H1 (cell line): ENCODE measurements around the gene HOXB13.

ENCODE experiments used
- CREB1 ChIP-seq: IDR thresholded peaks from 2 replicates; pipeline ENCODE4 v1.6.1; 2012; ENCODE audit warnings: inconsistent platforms
- CTCF ChIP-seq, 3 experiments: IDR thresholded peaks; 1 replicate in 2 of 3; 2 replicates in 1 of 3; pipeline versions ENCODE4 v1.5.1 to v1.6.1; 2011; ENCODE audit warnings: low read length in 3 of 3, mild to moderate bottlenecking in 3 of 3, inconsistent platforms in 2 of 3, low read depth in 1 of 3, moderate library complexity in 1 of 3; ENCODE audit not compliant: insufficient read depth in 1 of 3; ENCODE audit errors: control extremely low read depth in 1 of 3
- EP300 ChIP-seq, 2 experiments: IDR thresholded peaks; 1 replicate in 1 of 2; 2 replicates in 1 of 2; pipeline ENCODE4 v1.6.1; 2011 to 2012; ENCODE audit warnings: low read depth in 2 of 2, low read length in 2 of 2, mild to moderate bottlenecking in 2 of 2, borderline replicate concordance in 1 of 2, inconsistent platforms in 1 of 2, moderate library complexity in 1 of 2
- EZH2 ChIP-seq: fragments of 200-600 bp; sonication (generic); IDR thresholded peaks from 2 replicates; pipeline ENCODE4 v1.7.1; 2012; ENCODE audit warnings: low read depth, mild to moderate bottlenecking, moderate library complexity, low read length, inconsistent platforms; ENCODE audit not compliant: severe bottlenecking
- GABPA ChIP-seq: IDR thresholded peaks from 2 replicates; pipeline ENCODE4 v1.6.1; 2011; ENCODE audit warnings: mild to moderate bottlenecking, low read length, moderate library complexity, borderline replicate concordance; ENCODE audit not compliant: insufficient read depth
- KDM1A ChIP-seq: fragments of 200-600, 300-600 bp; sonication (generic); IDR thresholded peaks from 2 replicates; pipeline ENCODE4 v1.7.1; 2016; ENCODE audit warnings: mild to moderate bottlenecking, low read length, borderline replicate concordance
- POLR2AphosphoS5 ChIP-seq: IDR thresholded peaks from 2 replicates; pipeline ENCODE4 v1.6.1; 2011; ENCODE audit warnings: low read depth, low read length
- RFX5 ChIP-seq: IDR thresholded peaks from 2 replicates; pipeline ENCODE4 v1.6.1; 2011; ENCODE audit warnings: low read depth, low read length, improper control_type of control experiment, borderline replicate concordance
- SIRT6 ChIP-seq: IDR thresholded peaks from one replicate; pipeline ENCODE4 v1.7.1; 2012; ENCODE audit warnings: low read length, inconsistent platforms
- TCF12 ChIP-seq: IDR thresholded peaks from 2 replicates; pipeline ENCODE4 v1.6.1; 2011; ENCODE audit warnings: low read depth, mild to moderate bottlenecking, low read length
- TF ChIP-seq, protein P1 (sequence below): IDR thresholded peaks from 2 replicates; pipeline ENCODE4 v1.6.1; 2011; ENCODE audit warnings: low read depth, mild to moderate bottlenecking, low read length; ENCODE audit not compliant: insufficient read depth

- TF ChIP-seq SIRT6, result no peak
- TF ChIP-seq, protein P1, sequence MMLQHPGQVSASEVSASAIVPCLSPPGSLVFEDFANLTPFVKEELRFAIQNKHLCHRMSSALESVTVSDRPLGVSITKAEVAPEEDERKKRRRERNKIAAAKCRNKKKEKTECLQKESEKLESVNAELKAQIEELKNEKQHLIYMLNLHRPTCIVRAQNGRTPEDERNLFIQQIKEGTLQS, result no peak
- TF ChIP-seq EZH2, result no peak
- TF ChIP-seq KDM1A, result no peak
- no peak for TF ChIP-seq TCF12
- no peak for TF ChIP-seq CTCF (IDR thresholded peaks at IDR 0.05; ENCODE audit: control extremely low read depth in 1 of 3, insufficient read depth in 1 of 3, low read depth in 1 of 3, low read length in 3 of 3)
- TF ChIP-seq RFX5, result no peak
- TF ChIP-seq CREB1, result no peak
- TF ChIP-seq GABPA, result no peak
- no peak for TF ChIP-seq EP300 (IDR thresholded peaks at IDR 0.05; ENCODE audit: borderline replicate concordance in 1 of 2, low read depth in 2 of 2, low read length in 2 of 2)
- TF ChIP-seq POLR2AphosphoS5, result no peak
Measured at GRCh38 chr17:48746916-48747444, 18.4 kb upstream of the HOXB13 start.
